K562 (cell line): ENCODE results near the gene HLA-DMB. TPM values are rescaled to one million over a fixed set of nuclear protein-coding genes. Genes with fewer than 3 reads are reported as not detected.

Experiments
- ATF2 ChIP-seq: sonication (generic); formaldehyde crosslinking; IDR thresholded peaks from 2 replicates; pipeline ENCODE4 v1.8.1; 2022; ENCODE audit warnings: missing genetic modification reagents
- ATF7 ChIP-seq: fragments of 450-650 bp; IDR thresholded peaks from 2 replicates; pipeline ENCODE4 v1.7.1; 2014; ENCODE audit warnings: mild to moderate bottlenecking, moderate library complexity
- BCOR ChIP-seq: fragments of 450-650 bp; IDR thresholded peaks from 2 replicates; pipeline ENCODE4 v1.6.1; 2016
- CBX2 ChIP-seq: fragments of 200-600 bp; sonication (generic); IDR thresholded peaks from one replicate; pipeline ENCODE4 v1.6.1; 2012; ENCODE audit warnings: mild to moderate bottlenecking, low read length, inconsistent platforms; ENCODE audit not compliant: insufficient read depth, poor library complexity, severe bottlenecking
- CBX8 ChIP-seq: fragments of 200-600 bp; sonication (generic); IDR thresholded peaks from 2 replicates; pipeline ENCODE4 v1.6.1; 2012; ENCODE audit warnings: borderline replicate concordance, mixed run types, low read depth, mild to moderate bottlenecking, moderate library complexity, mixed read lengths, low read length, control low read depth, inconsistent platforms; ENCODE audit not compliant: poor library complexity, severe bottlenecking; ENCODE audit errors: extremely low read depth
- CEBPB ChIP-seq: fragments of 450-650 bp; IDR thresholded peaks from 2 replicates; pipeline ENCODE4 v1.6.1; 2016; ENCODE audit warnings: missing genetic modification characterization, missing compliant biosample characterization
- HLTF ChIP-seq: fragments of 450-650 bp; IDR thresholded peaks from 2 replicates; pipeline ENCODE4 v1.6.1; 2016
- JUNB ChIP-seq: fragments of 450-650 bp; formaldehyde crosslinking; conservative IDR thresholded peaks from 2 replicates; pipeline ENCODE4 v1.4.0; 2020; ENCODE audit warnings: mild to moderate bottlenecking
- KAT8 ChIP-seq: fragments of 450-650 bp; IDR thresholded peaks from 2 replicates; pipeline ENCODE4 v1.6.1; 2016; ENCODE audit warnings: low read depth, mild to moderate bottlenecking
- KDM5B ChIP-seq: fragments of 200-600 bp; sonication (generic); IDR thresholded peaks from 2 replicates; pipeline ENCODE4 v1.6.1; 2012; ENCODE audit warnings: low read depth, mild to moderate bottlenecking, moderate library complexity, low read length, control low read depth, inconsistent platforms; ENCODE audit not compliant: insufficient replicate concordance
- MYNN ChIP-seq, 2 experiments: sonication (generic); formaldehyde crosslinking in 1 of 2; IDR thresholded peaks; 2 replicates each; pipeline versions ENCODE4 v1.5.0 to v1.6.1; 2016 to 2020; ENCODE audit warnings: antibody characterized with exemption in 1 of 2, missing genetic modification reagents in 1 of 2
- PCBP1 ChIP-seq: fragments of 200-400 bp; formaldehyde crosslinking; IDR thresholded peaks from 2 replicates; pipeline ENCODE4 v1.6.1; 2018; ENCODE audit warnings: mild to moderate bottlenecking, low read depth, low read length; ENCODE audit not compliant: poor library complexity, severe bottlenecking
- PCBP2 ChIP-seq: fragments of 200-400 bp; formaldehyde crosslinking; IDR thresholded peaks from 2 replicates; pipeline ENCODE4 v1.6.1; 2018; ENCODE audit warnings: low read length, low read depth, mild to moderate bottlenecking, moderate library complexity; ENCODE audit not compliant: poor library complexity, severe bottlenecking
- PHTF2 ChIP-seq: fragments of 250-450 bp; sonication (Bioruptor Pico); IDR thresholded peaks from 2 replicates; pipeline ENCODE4 v1.5.0; 2021; ENCODE audit warnings: mild to moderate bottlenecking
- RBM25 ChIP-seq: fragments of 200-400 bp; formaldehyde crosslinking; IDR thresholded peaks from 2 replicates; pipeline ENCODE4 v1.6.1; 2018; ENCODE audit warnings: low read length, low read depth, moderate library complexity; ENCODE audit not compliant: severe bottlenecking
- RHOXF2B ChIP-seq: fragments of 250-450 bp; sonication (Bioruptor Pico); conservative IDR thresholded peaks from 2 replicates; pipeline ENCODE4 v1.5.1; 2021
- SMAD3 ChIP-seq: fragments of 450-650 bp; formaldehyde crosslinking; conservative IDR thresholded peaks from 2 replicates; pipeline ENCODE4 v1.4.0; 2020; ENCODE audit warnings: mild to moderate bottlenecking
- TCF3 ChIP-seq: sonication (generic); formaldehyde crosslinking; IDR thresholded peaks from 2 replicates; pipeline ENCODE4 v1.4.0; 2020; ENCODE audit warnings: mild to moderate bottlenecking, missing genetic modification reagents
- ZBTB34 ChIP-seq: fragments of 250-450 bp; sonication (Bioruptor Pico); IDR thresholded peaks from 2 replicates; pipeline ENCODE4 v1.8.0; 2021; ENCODE audit warnings: mild to moderate bottlenecking, moderate library complexity
- ZC3H4 ChIP-seq: sonication (generic); formaldehyde crosslinking; IDR thresholded peaks from 2 replicates; pipeline ENCODE4 v1.9.0; 2021; ENCODE audit warnings: missing genetic modification reagents, borderline replicate concordance
- ZNF174 ChIP-seq: fragments of 250-450 bp; sonication (Bioruptor Pico); IDR thresholded peaks from 2 replicates; pipeline ENCODE4 v1.4.0; 2020; ENCODE audit warnings: mild to moderate bottlenecking
- polyA plus RNA-seq, 8 experiments: library from polyadenylated mRNA; depleted of rRNA in 4 of 8; stranded (reverse) in 5 of 8; unstranded in 3 of 8; fragments of >200 nt; fragmentation: Nextera tagmentation in 2 of 8; fragmentation: Illumina TruSeq in 1 of 8; extraction: Ambion mirVana in 2 of 8; extraction: Trizol in 1 of 8; gene quantifications; 2 replicates each; pipeline versions ENCODE4 v1.2.1 to v1.2.3, GENCODE V29; 2011 to 2014; ENCODE audit warnings: inconsistent platforms in 1 of 8, missing spikeins in 1 of 8
- total RNA-seq, 7 experiments: library from RNA; depleted of rRNA in 6 of 7; stranded (reverse); fragments of >200 nt in 6 of 7; fragmentation: Illumina TruSeq in 2 of 7; extraction: Trizol in 2 of 7; gene quantifications; 2 replicates each; pipeline versions ENCODE4 v1.2.1 to v1.2.3, GENCODE V29; 2011 to 2021; ENCODE audit warnings: low replicate concordance in 1 of 7
- TF ChIP-seq, protein P1 (sequence below): sonication (generic); formaldehyde crosslinking; IDR thresholded peaks from 2 replicates; pipeline ENCODE4 v1.9.0; 2022; ENCODE audit warnings: mild to moderate bottlenecking, missing genetic modification reagents
- TF ChIP-seq, protein P2 (sequence below): sonication (generic); formaldehyde crosslinking; IDR thresholded peaks from 2 replicates; pipeline ENCODE4 v1.8.0; 2022; ENCODE audit warnings: mild to moderate bottlenecking, missing genetic modification reagents, borderline replicate concordance

Gene HLA-DMB
- total and polyA plus RNA-seq, 9 of the 15 experiments (the other 6 are each of a cell fraction or from before 2014, with no cell fraction given): 0.38 TPM; not detected in 8

- TF ChIP-seq, protein P1, sequence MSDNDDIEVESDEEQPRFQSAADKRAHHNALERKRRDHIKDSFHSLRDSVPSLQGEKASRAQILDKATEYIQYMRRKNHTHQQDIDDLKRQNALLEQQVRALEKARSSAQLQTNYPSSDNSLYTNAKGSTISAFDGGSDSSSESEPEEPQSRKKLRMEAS (CRISPR knock-in tag): no peak
- TF ChIP-seq ATF2 (CRISPR knock-in tag): no peak
- TF ChIP-seq RBM25: no peak
- no peak for TF ChIP-seq MYNN (IDR thresholded peaks at IDR 0.05)
- no peak for TF ChIP-seq MYNN (CRISPR knock-in tag; IDR thresholded peaks at IDR 0.05)
- TF ChIP-seq ZNF174 (CRISPR knock-in tag): no peak
- no peak for TF ChIP-seq PCBP1
- TF ChIP-seq RHOXF2B (CRISPR knock-in tag): no peak
- TF ChIP-seq CEBPB (tag): no peak
- TF ChIP-seq HLTF: 0 out of 2 replicates have a peak, but pooled peaks have one; percentile 57
- TF ChIP-seq ZC3H4: no peak
- TF ChIP-seq CBX2: no peak
- peak; percentile 46; the same call in 1 of the 2 replicates for TF ChIP-seq PHTF2
- no peak for TF ChIP-seq CBX8
- TF ChIP-seq, protein P2, sequence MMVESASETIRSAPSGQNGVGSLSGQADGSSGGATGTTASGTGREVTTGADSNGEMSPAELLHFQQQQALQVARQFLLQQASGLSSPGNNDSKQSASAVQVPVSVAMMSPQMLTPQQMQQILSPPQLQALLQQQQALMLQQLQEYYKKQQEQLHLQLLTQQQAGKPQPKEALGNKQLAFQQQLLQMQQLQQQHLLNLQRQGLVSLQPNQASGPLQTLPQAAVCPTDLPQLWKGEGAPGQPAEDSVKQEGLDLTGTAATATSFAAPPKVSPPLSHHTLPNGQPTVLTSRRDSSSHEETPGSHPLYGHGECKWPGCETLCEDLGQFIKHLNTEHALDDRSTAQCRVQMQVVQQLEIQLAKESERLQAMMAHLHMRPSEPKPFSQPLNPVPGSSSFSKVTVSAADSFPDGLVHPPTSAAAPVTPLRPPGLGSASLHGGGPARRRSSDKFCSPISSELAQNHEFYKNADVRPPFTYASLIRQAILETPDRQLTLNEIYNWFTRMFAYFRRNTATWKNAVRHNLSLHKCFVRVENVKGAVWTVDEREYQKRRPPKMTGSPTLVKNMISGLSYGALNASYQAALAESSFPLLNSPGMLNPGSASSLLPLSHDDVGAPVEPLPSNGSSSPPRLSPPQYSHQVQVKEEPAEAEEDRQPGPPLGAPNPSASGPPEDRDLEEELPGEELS (CRISPR knock-in tag): no peak
- peak; percentile 29 for TF ChIP-seq KDM5B
- peak; percentile 36; the same call in 1 of the 2 replicates for TF ChIP-seq SMAD3
- no peak for TF ChIP-seq ATF7
- TF ChIP-seq ZBTB34: no peak
- TF ChIP-seq JUNB (CRISPR knock-in tag): no peak
- no peak for TF ChIP-seq BCOR
- TF ChIP-seq KAT8: no peak
- peak; percentile 29; the same call in 1 of the 2 replicates for TF ChIP-seq TCF3 (CRISPR knock-in tag)
- TF ChIP-seq PCBP2: no peak
Observed at GRCh38 chr6:32967151-32968091, 26.6 kb upstream of the HLA-DMB start (continued).
